T-helper 2 cell treated with Interferon-gamma antibody and Interleukin-4, amounts not matched to agents 5 μg/mL and 100 μg/mL, for 36 hours (primary cell): ENCODE measurements around the gene ABCG4.
"Not testable (repeated sequence)": the region's sequence is repeated elsewhere in the genome, so short reads cannot be mapped to it uniquely, and the experiment has no call there.

Source experiments
- DNase-seq: peaks from one replicate; pipeline ENCODE4 v3.0.0; 2021; ENCODE audit warnings: low spot score
- H3K27ac Mint-ChIP-seq: one replicate; pipeline ENCODE4 v1.8.0; 2021; ENCODE audit warnings: mild to moderate bottlenecking, mixed read lengths
- H3K27me3 Mint-ChIP-seq: one replicate; pipeline ENCODE4 v1.8.0; 2021; ENCODE audit warnings: low read depth, mixed read lengths
- H3K36me3 Mint-ChIP-seq: one replicate; pipeline ENCODE4 v1.8.0; 2021; ENCODE audit warnings: low read depth, mixed read lengths
- H3K4me1 Mint-ChIP-seq: one replicate; pipeline ENCODE4 v1.8.0; 2021; ENCODE audit warnings: low read depth, mixed read lengths
- H3K4me3 Mint-ChIP-seq: one replicate; pipeline ENCODE4 v1.8.0; 2022; ENCODE audit warnings: mild to moderate bottlenecking, moderate library complexity, mixed read lengths
- H3K9me3 Mint-ChIP-seq: one replicate; pipeline ENCODE4 v1.8.0; 2021; ENCODE audit warnings: mixed read lengths

Gene ABCG4

GRCh38 chr11:119152604-119153003 is 3.8 kb downstream of the ABCG4 start:
- no peak for DNase-seq
- H3K9me3 Mint-ChIP-seq: no peaks in the 10 kb centered on the region
- no peaks in the 10 kb centered on the region for H3K36me3 Mint-ChIP-seq
- no peak overlapping the region for H3K27ac Mint-ChIP-seq
- peaks cover 9% of the 10 kb centered on the region for H3K4me1 Mint-ChIP-seq
- peaks cover 58% of the 10 kb centered on the region for H3K27me3 Mint-ChIP-seq
- H3K4me3 Mint-ChIP-seq: no peak overlapping the region

DNA sequence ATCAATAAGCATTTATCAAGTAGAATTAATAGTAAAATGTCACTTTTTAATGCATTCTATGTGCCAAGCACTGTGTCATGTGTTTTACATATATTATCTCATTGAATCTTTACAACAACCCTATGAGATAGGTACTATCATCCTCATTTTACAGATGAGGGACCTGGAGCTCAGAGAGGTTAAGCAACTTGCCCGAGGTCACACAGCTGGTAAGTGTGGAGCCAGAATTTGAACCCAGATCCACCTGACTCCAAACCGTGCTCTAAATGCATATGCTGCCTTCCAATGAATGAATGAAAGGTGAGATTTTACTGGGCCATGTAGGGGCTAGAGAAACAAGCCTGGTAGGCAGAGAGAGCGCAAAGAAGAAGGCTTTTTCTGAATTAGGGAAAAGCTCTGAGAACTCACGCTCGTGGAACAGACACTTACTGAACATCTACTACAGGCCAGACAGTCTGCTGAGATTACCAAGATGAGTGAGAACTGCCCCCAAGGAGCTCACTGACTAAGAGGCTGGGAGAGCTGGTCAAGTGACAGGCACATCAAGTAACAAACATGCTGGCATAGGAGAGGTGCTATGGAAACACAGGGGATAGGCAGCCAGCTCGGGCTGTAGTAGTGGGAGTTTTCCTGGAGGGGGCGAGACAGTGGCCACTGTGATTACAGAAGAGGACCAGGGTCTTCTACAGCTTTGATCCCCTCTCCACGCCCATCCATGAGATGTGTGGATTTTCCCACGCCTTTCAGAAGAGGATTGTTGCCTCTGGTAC is 4.4 kb downstream of the ABCG4 start:
- H3K9me3 Mint-ChIP-seq: no peaks in the 10 kb centered on the region
- H3K27ac Mint-ChIP-seq: no peak overlapping the region
- peaks cover 6% of the 10 kb centered on the region for H3K4me1 Mint-ChIP-seq
- no peak overlapping the region for H3K4me3 Mint-ChIP-seq
- H3K36me3 Mint-ChIP-seq: no peaks in the 10 kb centered on the region
- peaks cover 51% of the 10 kb centered on the region for H3K27me3 Mint-ChIP-seq
- DNase-seq: no peak

DNA sequence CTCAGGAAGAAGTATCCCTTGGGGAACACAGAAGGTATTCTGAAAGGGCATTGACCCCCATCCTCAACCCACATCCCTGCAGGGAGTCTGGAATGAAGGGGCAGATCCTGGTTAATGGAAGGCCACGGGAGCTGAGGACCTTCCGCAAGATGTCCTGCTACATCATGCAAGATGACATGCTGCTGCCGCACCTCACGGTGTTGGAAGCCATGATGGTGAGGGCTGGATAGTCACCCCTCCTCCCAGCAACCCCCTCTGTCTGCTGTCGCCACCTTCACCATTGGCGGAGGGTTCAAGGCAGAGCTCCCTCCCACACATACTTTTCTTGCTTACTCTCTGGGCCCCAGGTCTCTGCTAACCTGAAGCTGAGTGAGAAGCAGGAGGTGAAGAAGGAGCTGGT is 5.3 kb downstream of the ABCG4 start:
- H3K4me1 Mint-ChIP-seq: peaks cover 3% of the 10 kb centered on the region
- DNase-seq: no peak
- H3K9me3 Mint-ChIP-seq: no peaks in the 10 kb centered on the region
- no peaks in the 10 kb centered on the region for H3K36me3 Mint-ChIP-seq
- H3K27ac Mint-ChIP-seq: no peak overlapping the region
- peaks cover 45% of the 10 kb centered on the region for H3K27me3 Mint-ChIP-seq
- H3K4me3 Mint-ChIP-seq: no peak overlapping the region

DNA sequence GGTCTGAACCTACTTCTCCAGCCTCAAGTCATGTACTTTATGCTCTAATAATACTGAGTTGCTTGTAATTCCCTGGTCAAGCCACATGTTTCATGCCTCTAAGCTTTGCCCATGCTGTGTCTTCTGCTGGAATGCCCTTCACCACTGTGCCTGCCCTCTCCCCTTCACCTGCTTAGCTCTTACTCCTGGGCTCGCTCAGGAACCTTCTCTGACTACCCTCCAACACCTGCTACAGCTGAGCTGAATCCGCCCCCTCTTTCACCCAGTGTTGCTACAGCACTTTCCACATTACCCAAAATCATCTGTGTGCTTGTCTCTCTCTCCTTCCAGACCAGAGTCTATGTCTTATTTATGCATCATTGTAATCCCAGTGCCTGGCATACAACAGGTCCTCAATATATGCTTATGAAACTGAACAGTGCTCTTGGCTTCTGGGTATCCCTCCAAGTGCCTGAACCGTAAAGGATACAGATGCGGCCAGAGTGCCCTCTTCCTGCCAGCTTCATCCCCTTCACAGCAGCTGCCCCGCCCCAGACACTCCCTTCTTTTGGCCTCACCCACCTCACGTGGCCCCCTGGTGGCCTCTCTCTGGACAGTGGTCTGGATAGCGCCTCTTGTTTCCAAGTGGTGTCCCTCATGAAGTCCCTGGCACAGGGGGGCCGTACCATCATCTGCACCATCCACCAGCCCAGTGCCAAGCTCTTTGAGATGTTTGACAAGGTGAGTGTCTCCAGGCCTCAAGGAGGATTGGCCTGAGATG is 7.1 kb downstream of the ABCG4 start:
- Mint-ChIP-seq H3K4me1 (peaks cover 5% of the 10 kb centered on the region), H3K27me3 (peaks cover 31% of the 10 kb centered on the region), H3K4me3 (no peak overlapping the region), H3K9me3 (no peaks in the 10 kb centered on the region), H3K36me3 (no peaks in the 10 kb centered on the region), H3K27ac (no peak overlapping the region)
- no peak for DNase-seq

- H3K36me3 Mint-ChIP-seq: no peaks in the 10 kb centered on the region
- H3K27ac Mint-ChIP-seq: no peak overlapping the region
- peaks cover 5% of the 10 kb centered on the region for H3K4me1 Mint-ChIP-seq
- peaks cover 26% of the 10 kb centered on the region for H3K27me3 Mint-ChIP-seq
- DNase-seq: no peak
- H3K4me3 Mint-ChIP-seq: no peak overlapping the region
- no peaks in the 10 kb centered on the region for H3K9me3 Mint-ChIP-seq
These were observed 7.6 kb downstream of the ABCG4 start for GRCh38 chr11:119156496-119156895.

- H3K4me1 Mint-ChIP-seq: peaks cover 5% of the 10 kb centered on the region
- H3K36me3 Mint-ChIP-seq: no peaks in the 10 kb centered on the region
- peaks cover 20% of the 10 kb centered on the region for H3K27me3 Mint-ChIP-seq
- no peaks in the 10 kb centered on the region for H3K9me3 Mint-ChIP-seq
- no peak overlapping the region for H3K4me3 Mint-ChIP-seq
- no peak for DNase-seq
- H3K27ac Mint-ChIP-seq: no peak overlapping the region
These were observed 8.2 kb downstream of the ABCG4 start for GRCh38 chr11:119157063-119157462.

- Mint-ChIP-seq H3K4me1 (peaks cover 5% of the 10 kb centered on the region), H3K27me3 (peaks cover 9% of the 10 kb centered on the region), H3K4me3 (no peak overlapping the region), H3K36me3 (no peaks in the 10 kb centered on the region), H3K9me3 (no peaks in the 10 kb centered on the region), H3K27ac (no peak overlapping the region)
- DNase-seq: no peak
These were observed 9.6 kb downstream of the ABCG4 start for GRCh38 chr11:119158467-119158866.

DNA sequence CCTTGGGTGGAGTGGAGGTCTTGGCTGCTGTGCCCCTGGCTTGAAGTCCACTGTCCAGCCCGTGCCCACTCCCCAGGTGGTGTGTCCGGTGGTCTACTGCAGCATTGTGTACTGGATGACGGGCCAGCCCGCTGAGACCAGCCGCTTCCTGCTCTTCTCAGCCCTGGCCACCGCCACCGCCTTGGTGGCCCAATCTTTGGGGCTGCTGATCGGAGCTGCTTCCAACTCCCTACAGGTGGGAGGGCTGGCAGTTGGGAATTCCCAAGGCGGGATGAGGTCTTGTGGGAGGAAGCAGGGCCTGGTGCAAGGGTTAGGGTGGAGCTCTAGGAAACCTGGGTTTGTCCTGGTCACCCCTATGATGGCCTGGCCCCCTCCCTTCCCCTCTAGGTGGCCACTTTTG is 11.3 kb downstream of the ABCG4 start:
- H3K4me3 Mint-ChIP-seq: no peak overlapping the region
- H3K36me3 Mint-ChIP-seq: no peaks in the 10 kb centered on the region
- H3K9me3 Mint-ChIP-seq: no peaks in the 10 kb centered on the region
- H3K27me3 Mint-ChIP-seq: peaks cover 4% of the 10 kb centered on the region
- no peak for DNase-seq
- peaks cover 5% of the 10 kb centered on the region for H3K4me1 Mint-ChIP-seq
- H3K27ac Mint-ChIP-seq: no peak overlapping the region

DNA sequence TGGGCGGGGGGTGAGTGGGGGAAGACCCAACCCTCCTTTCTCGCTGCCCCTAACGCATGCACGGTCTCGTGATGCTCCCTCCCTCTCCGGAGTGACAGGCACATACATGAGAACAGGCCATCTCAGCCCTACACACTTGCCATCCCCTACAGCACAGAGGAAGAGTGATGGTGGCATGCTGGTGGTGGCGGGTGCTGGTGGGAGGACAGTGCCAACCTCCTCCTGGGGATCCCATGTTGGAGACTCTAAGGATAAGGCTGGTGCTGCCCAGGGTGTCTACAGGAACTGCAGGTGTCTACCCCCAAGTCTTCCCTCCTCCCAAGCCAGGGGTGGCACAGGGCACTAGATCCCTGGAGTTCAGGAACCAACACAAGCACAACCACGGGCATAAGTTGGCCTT is 13.0 kb downstream of the ABCG4 start:
- no peak for DNase-seq
- Mint-ChIP-seq H3K36me3 (no peaks in the 10 kb centered on the region), H3K4me1 (peaks cover 2% of the 10 kb centered on the region), H3K9me3 (no peaks in the 10 kb centered on the region), H3K27ac (no peak overlapping the region), H3K4me3 (no peak overlapping the region), H3K27me3 (no peaks in the 10 kb centered on the region)

DNA sequence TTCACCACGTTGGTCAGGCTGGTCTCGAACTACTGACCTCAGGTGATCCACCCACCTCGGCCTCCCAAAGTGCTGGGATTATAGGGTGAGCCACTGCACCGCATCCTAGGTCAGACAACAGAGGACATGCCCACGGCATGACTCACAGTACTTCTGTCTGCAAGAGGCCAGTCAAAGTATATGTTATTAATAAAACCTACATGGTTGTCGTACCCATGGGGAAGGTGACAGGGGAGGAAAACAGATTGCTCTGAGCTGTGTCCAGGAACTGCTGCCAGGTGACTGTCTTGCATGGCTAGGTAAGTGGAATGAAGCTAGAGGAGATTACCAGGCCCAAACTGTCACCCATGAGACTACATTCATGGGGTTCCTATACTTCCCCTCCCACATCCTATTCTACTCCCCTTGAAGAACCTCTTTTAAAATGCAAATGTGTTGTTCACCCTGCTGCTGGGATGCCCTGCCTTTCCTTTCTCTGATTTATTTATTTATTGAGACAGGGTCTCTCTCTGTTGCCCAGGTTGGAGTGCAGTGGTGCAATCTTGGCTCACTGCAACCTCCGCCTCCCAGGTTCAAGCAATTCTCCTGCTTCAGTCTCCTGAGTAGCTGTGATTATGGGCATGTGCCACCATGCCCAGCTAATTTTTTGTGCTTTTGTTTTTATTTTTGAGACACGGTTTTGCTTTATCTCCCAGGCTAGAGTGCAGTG is 17.7 kb downstream of the ABCG4 start:
- H3K4me3 Mint-ChIP-seq: no peak overlapping the region
- no peaks in the 10 kb centered on the region for H3K9me3 Mint-ChIP-seq
- H3K27me3 Mint-ChIP-seq: no peaks in the 10 kb centered on the region
- no peak overlapping the region for H3K27ac Mint-ChIP-seq
- H3K36me3 Mint-ChIP-seq: peaks cover 1% of the 10 kb centered on the region
- DNase-seq: no peak
- H3K4me1 Mint-ChIP-seq: peaks cover 9% of the 10 kb centered on the region

- DNase-seq, H3K27me3 Mint-ChIP-seq, H3K27ac Mint-ChIP-seq, H3K36me3 Mint-ChIP-seq, H3K4me3 Mint-ChIP-seq, H3K9me3 Mint-ChIP-seq: not testable (repeated sequence)
- H3K4me1 Mint-ChIP-seq: peaks cover 12% of the 10 kb centered on the region
These were observed 18.2 kb downstream of the ABCG4 start for GRCh38 chr11:119167077-119167458.

DNA sequence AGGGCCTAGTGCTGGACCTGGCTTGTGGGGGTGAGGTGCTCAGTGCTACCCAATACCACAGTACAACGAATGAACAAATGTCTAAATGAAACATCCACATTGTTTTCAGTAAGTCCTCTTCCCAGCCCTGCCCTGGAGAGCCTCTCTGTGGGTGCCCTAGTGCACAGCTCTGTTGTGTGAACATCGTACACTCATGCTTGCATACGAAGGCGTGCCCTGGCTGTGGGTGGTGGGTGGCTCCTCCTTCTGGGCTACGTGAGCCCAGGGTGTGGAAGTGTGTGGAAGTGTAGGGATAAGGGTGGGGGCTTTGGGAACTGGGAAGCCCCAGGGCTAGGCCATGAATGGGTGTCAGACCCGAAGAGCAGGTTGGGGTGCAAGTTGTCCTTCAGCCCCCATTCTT is 19.1 kb downstream of the ABCG4 start:
- Mint-ChIP-seq H3K27ac (peak overlapping the region; percentile 84), H3K4me3 (peak overlapping the region; percentile 66), H3K4me1 (peaks cover 17% of the 10 kb centered on the region), H3K36me3 (peaks cover 1% of the 10 kb centered on the region), H3K27me3 (no peaks in the 10 kb centered on the region), H3K9me3 (no peaks in the 10 kb centered on the region)
- DNase-seq: no peak

- Mint-ChIP-seq H3K4me1 (peaks cover 17% of the 10 kb centered on the region), H3K36me3 (peaks cover 1% of the 10 kb centered on the region), H3K27ac (peak within 1 kb of the TSS; percentile 95), H3K4me3 (peak within 1 kb of the TSS; percentile 94), H3K27me3 (no peaks in the 10 kb centered on the region), H3K9me3 (no peaks in the 10 kb centered on the region)
- peak; percentile 84 for DNase-seq
These were observed 19.8 kb downstream of the ABCG4 start, which contains the start of gene NLRX1 for GRCh38 chr11:119168471-119169281. NLRX1 (plus strand) TSS chr11:119168725; CDS start chr11:119171404, 2,679 bp downstream.
